ENCODE results near the gene KCNIP1.

KCNIP1 gene

DNA sequence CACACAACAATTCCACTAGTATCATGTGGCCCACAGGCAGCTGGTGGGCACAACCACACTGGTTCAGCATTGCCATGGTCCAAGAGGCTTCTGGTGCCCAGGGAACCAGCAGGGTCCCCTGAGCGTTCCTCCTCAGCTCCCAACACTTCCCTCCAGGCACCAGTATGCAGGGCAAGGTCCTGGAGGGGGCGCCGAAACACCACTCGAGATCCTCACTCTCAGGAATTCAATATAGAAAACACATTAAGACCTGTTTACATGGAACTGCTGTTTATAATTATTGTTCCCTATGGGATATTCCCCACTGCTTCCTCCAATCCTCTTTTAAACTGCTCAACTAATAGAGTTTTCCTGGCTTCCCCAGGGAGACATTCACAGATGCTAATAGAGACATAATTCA lies 187.8 kb downstream of the KCNIP1 start:
- Histone ChIP-seq H3K27me3 (replicated peaks) (no peaks in the 10 kb centered on the region), H3K4me3 (ENCODE audit: low read depth, low read length) (no peak overlapping the region), H3K36me3 (replicated peaks) (no peaks in the 10 kb centered on the region), H3K27ac (no peak overlapping the region)
- DNase-seq, result no peak
- TF ChIP-seq, protein P1, sequence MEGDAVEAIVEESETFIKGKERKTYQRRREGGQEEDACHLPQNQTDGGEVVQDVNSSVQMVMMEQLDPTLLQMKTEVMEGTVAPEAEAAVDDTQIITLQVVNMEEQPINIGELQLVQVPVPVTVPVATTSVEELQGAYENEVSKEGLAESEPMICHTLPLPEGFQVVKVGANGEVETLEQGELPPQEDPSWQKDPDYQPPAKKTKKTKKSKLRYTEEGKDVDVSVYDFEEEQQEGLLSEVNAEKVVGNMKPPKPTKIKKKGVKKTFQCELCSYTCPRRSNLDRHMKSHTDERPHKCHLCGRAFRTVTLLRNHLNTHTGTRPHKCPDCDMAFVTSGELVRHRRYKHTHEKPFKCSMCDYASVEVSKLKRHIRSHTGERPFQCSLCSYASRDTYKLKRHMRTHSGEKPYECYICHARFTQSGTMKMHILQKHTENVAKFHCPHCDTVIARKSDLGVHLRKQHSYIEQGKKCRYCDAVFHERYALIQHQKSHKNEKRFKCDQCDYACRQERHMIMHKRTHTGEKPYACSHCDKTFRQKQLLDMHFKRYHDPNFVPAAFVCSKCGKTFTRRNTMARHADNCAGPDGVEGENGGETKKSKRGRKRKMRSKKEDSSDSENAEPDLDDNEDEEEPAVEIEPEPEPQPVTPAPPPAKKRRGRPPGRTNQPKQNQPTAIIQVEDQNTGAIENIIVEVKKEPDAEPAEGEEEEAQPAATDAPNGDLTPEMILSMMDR (IDR thresholded peaks at IDR 0.05; ENCODE audit: low read depth, low read length, missing control alignments), result no peak
- in situ Hi-C loops (cut with HindIII; ENCODE audit: low pct_ligation_motif_present, low sequenced_read_pairs), result no loop called here

DNA sequence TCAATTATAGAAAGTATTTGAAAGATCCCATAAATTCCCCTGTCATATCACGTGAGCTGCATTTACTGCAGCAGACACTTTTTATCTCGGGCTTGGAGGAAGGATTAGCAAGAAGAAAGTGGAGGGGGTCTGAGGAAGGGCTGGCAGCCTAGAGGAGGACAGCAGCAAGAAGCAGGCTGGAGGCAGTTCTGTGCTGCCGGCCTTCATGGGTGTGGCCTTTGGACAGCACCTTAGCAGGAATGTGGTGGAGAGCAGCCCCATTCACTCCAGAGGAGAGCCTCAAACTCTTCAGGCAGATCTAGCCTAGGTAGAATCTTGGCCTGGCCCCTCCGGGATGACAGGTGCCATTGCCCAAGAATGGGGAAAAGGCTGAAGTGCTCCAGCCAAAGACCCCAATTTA lies 189.9 kb downstream of the KCNIP1 start:
- Histone ChIP-seq H3K4me3 (ENCODE audit: low read depth, low read length) (no peak overlapping the region), H3K27me3 (replicated peaks) (no peaks in the 10 kb centered on the region), H3K36me3 (replicated peaks) (no peaks in the 10 kb centered on the region), H3K27ac (no peak overlapping the region)
- TF ChIP-seq, protein P1 (IDR thresholded peaks at IDR 0.05; ENCODE audit: low read depth, low read length, missing control alignments), result no peak
- DNase-seq, result no peak
- in situ Hi-C loops (cut with HindIII; ENCODE audit: low pct_ligation_motif_present, low sequenced_read_pairs), result no loop called here

DNA sequence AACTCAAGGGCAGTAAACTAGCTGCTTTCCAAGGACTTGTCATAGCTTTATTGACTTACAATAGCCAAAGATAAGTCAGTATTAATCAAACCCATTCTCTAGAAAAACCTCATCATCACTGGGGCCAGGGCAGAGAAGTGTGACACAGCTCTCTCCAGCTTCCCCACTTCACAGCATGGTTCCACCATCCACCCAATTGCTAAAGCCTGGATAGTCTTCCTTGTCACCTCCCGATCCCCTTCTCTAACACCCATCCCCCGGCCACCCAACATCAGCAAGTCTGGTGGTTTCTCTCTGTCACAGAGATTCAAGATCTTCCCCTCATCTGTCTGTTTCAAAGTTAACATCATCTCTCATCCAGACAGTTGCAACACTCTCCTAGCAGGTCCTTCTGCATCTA lies 191.1 kb downstream of the KCNIP1 start:
- Histone ChIP-seq H3K27ac (no peak overlapping the region), H3K27me3 (replicated peaks) (no peaks in the 10 kb centered on the region), H3K4me3 (ENCODE audit: low read depth, low read length) (no peak overlapping the region), H3K36me3 (replicated peaks) (no peaks in the 10 kb centered on the region)
- TF ChIP-seq, protein P1 (IDR thresholded peaks at IDR 0.05; ENCODE audit: low read depth, low read length, missing control alignments), result no peak
- no peak for DNase-seq
- in situ Hi-C loops (cut with HindIII; ENCODE audit: low pct_ligation_motif_present, low sequenced_read_pairs), result no loop called here

DNA sequence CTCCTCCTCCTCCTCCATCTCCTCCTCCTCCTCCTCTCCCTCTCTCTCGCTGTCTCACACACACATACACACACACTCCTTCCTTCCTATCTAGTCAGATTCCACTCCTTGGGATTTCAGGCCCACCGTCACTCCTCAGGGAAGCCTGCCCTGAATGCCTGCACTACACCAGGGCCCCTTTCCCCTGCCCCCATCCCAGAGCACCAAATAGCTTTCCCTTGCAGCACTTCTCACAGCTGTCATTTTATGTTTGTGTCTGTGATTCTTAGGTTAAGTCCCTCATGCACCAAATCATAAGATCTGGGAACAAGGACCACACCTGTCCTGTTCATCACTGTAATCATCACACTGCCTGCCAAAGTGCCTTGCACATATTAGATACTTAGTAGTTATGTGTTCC lies 193.2 kb downstream of the KCNIP1 start:
- in situ Hi-C loops (cut with HindIII; ENCODE audit: low pct_ligation_motif_present, low sequenced_read_pairs), result no loop called here
- Histone ChIP-seq H3K27ac (no peak overlapping the region), H3K27me3 (replicated peaks) (no peaks in the 10 kb centered on the region), H3K36me3 (replicated peaks) (no peaks in the 10 kb centered on the region), H3K4me3 (ENCODE audit: low read depth, low read length) (no peak overlapping the region)
- TF ChIP-seq, protein P1 (IDR thresholded peaks at IDR 0.05; ENCODE audit: low read depth, low read length, missing control alignments), result no peak
- DNase-seq, result no peak

DNA sequence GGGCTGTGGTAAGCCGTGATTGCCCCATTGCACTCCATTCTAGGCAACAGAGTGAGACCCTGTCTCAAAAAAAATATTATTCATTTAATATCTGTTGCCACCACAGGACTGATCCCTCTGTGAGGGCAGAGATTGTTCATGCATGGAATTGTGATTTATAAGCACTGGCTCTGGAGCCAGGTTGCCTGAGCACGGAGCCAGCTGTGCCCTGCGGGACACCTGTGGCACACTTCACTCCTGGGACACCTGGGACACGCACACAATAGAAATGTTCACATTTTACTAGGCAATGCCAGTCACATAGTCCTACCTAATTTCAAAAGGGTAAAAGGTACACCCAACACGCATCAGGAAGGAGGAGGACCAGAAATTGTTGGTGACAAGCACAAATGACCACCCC lies 196.7 kb downstream of the KCNIP1 start:
- H3K4me3 ChIP-seq (ENCODE audit: low read depth, low read length), result no peak overlapping the region
- H3K36me3 ChIP-seq (replicated peaks), result no peaks in the 10 kb centered on the region
- in situ Hi-C loops (cut with HindIII; ENCODE audit: low pct_ligation_motif_present, low sequenced_read_pairs), result no loop called here
- TF ChIP-seq, protein P1 (IDR thresholded peaks at IDR 0.05; ENCODE audit: low read depth, low read length, missing control alignments), result no peak
- H3K27me3 ChIP-seq (replicated peaks), result no peaks in the 10 kb centered on the region
- no peak for DNase-seq
- H3K27ac ChIP-seq, result no peak overlapping the region

DNA sequence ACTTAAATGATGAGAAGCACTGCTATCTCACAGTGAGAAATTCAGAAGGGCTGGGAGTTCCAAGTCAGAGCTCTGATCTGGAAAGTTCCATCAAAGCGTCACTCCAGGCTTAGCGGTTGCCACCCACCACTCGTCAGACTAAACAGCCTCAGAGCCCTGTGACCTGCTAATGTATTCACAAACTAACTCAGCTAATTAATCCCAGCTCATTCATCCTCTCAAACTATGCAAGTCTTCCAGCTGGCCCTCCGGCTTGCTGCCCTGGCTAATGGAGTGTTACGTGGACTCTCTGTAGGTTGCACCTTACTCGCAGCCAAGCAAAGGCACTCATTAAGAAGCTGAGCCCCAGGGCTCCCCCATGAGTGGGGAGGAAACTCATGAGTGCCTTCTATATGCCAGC lies 197.5 kb downstream of the KCNIP1 start:
- no peak for DNase-seq
- Histone ChIP-seq H3K4me3 (ENCODE audit: low read depth, low read length) (no peak overlapping the region), H3K27me3 (replicated peaks) (no peaks in the 10 kb centered on the region), H3K36me3 (replicated peaks) (no peaks in the 10 kb centered on the region), H3K27ac (no peak overlapping the region)
- TF ChIP-seq, protein P1 (IDR thresholded peaks at IDR 0.05; ENCODE audit: low read depth, low read length, missing control alignments), result no peak
- in situ Hi-C loops (cut with HindIII; ENCODE audit: low pct_ligation_motif_present, low sequenced_read_pairs), result no loop called here

Data from brain microvascular endothelial cell (primary cell).